GM23248 (cell line): Measurements from ENCODE around the gene FAM221A. TPM values are rescaled to one million over a fixed set of nuclear protein-coding genes. Genes with fewer than 3 reads are reported as not detected.
"Not testable (repeated sequence)": the region's sequence is repeated elsewhere in the genome, so short reads cannot be mapped to it uniquely, and the experiment has no call there.

ENCODE experiments used
- DNase-seq: peaks from one replicate; pipeline ENCODE4 v3.0.0-alpha.2; 2015
- H2AFZ ChIP-seq: fragments of 200-600 bp; sonication (generic); 2 replicates; pipeline ENCODE4 v1.6.1; 2016; ENCODE audit warnings: antibody characterized with exemption
- H3F3A ChIP-seq: fragments of 200-600 bp; sonication (generic); 2 replicates; pipeline ENCODE4 v1.6.1; 2016; ENCODE audit warnings: mild to moderate bottlenecking, antibody characterized with exemption, mixed run types; ENCODE audit not compliant: insufficient read depth
- H3K27ac ChIP-seq: fragments of 200-600 bp; sonication (generic); 2 replicates; pipeline ENCODE4 v1.5.1; 2016; ENCODE audit warnings: mild to moderate bottlenecking
- H3K27me3 ChIP-seq: fragments of 200-600 bp; sonication (generic); replicated peaks from 2 replicates; pipeline ENCODE4 v1.6.1; 2016; ENCODE audit warnings: mild to moderate bottlenecking; ENCODE audit not compliant: insufficient read depth
- H3K36me3 ChIP-seq: fragments of 200-600 bp; sonication (generic); 2 replicates; pipeline ENCODE4 v1.6.1; 2016; ENCODE audit warnings: low read depth, mild to moderate bottlenecking
- H3K4me1 ChIP-seq: fragments of 200-600 bp; sonication (generic); 2 replicates; pipeline ENCODE4 v1.6.1; 2016; ENCODE audit warnings: mild to moderate bottlenecking; ENCODE audit not compliant: insufficient read depth
- H3K4me2 ChIP-seq: fragments of 200-600 bp; sonication (generic); one replicate; pipeline ENCODE4 v1.6.1; 2016; ENCODE audit warnings: mild to moderate bottlenecking; ENCODE audit not compliant: unreplicated experiment
- H3K4me3 ChIP-seq: fragments of 200-600 bp; sonication (generic); 2 replicates; pipeline ENCODE4 v1.5.1; 2016; ENCODE audit warnings: mild to moderate bottlenecking
- H3K79me2 ChIP-seq: fragments of 200-600 bp; sonication (generic); 2 replicates; pipeline ENCODE4 v1.6.1; 2016; ENCODE audit warnings: mild to moderate bottlenecking; ENCODE audit not compliant: insufficient read depth
- H3K9ac ChIP-seq: fragments of 200-600 bp; sonication (generic); 2 replicates; pipeline ENCODE4 v1.6.1; 2016; ENCODE audit warnings: mild to moderate bottlenecking
- H3K9me2 ChIP-seq: fragments of 200-600 bp; sonication (generic); 2 replicates; pipeline ENCODE4 v1.6.1; 2016; ENCODE audit warnings: mixed run types, mild to moderate bottlenecking, moderate library complexity; ENCODE audit not compliant: insufficient read depth
- H3K9me3 ChIP-seq: fragments of 200-600 bp; sonication (generic); one replicate; pipeline ENCODE4 v1.6.1; 2017; ENCODE audit warnings: low read depth
- H4K20me1 ChIP-seq: fragments of 200-600 bp; sonication (generic); 2 replicates; pipeline ENCODE4 v1.6.0; 2016; ENCODE audit not compliant: insufficient read depth
- EZH2 ChIP-seq: fragments of 200-600 bp; sonication (generic); IDR thresholded peaks from 2 replicates; pipeline ENCODE4 v1.6.1; 2018; ENCODE audit warnings: antibody characterized with exemption, mild to moderate bottlenecking; ENCODE audit not compliant: insufficient read depth, poor library complexity, severe bottlenecking
- EZH2phosphoT487 ChIP-seq: fragments of 200-600 bp; sonication (generic); IDR thresholded peaks from 2 replicates; pipeline ENCODE4 v1.6.1; 2018; ENCODE audit warnings: antibody characterized with exemption, moderate library complexity, mild to moderate bottlenecking, low read depth; ENCODE audit not compliant: insufficient read depth
- WGBS, 2 experiments: methylation state at CpG; one replicate each; pipeline ENCODE4 v1.1.6; 2015 to 2017; ENCODE audit warnings: low lambda C conversion rate in 2 of 2, low coverage in 1 of 2; ENCODE audit errors: missing lambda C conversion rate in 2 of 2; 5-methylcytosine and 5-hydroxymethylcytosine counted together
- in situ Hi-C: fragments of 300-500 bp; cut with MboI; formaldehyde crosslinking; loops from 2 replicates; pipeline ENCODE4 v1.15.0; 2020
- polyA plus RNA-seq: library from polyadenylated mRNA; unstranded; fragments of >200 nt; fragmentation: Nextera tagmentation; extraction: Ambion mirVana; gene quantifications from 2 replicates; pipeline ENCODE4 v1.2.1, GENCODE V29; 2016
- total RNA-seq: library from RNA; depleted of rRNA; stranded (reverse); fragments of >200 nt; shearing (Covaris generic); gene quantifications from 2 replicates; pipeline ENCODE4 v1.2.3, GENCODE V29; 2014

Gene FAM221A
- total and polyA plus RNA-seq, 2 experiments from 2014 or later: 0.43 to 0.60 TPM

DNA sequence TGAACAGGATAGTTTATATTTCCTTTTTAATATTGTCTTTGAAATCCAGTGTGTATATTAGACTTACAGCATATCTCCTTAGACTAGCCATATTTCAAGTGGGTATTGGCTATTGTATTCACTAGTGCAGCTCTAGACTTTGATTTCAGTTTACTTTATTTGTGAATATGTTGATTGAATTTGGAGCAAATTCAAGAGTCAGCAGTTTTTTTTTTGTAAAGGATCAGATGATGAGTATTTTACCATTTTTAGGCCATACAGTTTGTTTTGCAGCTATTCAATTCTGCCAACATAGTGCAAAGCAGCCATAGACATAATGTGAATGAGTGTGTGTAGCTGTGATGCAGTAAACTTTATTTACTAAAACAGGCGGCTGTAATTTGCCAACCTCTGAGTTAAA is 34.6 kb downstream of the FAM221A start:
- in situ Hi-C loops: loop anchor here (5.0 kb wide), 1 partner anchor 142 kb away; no protein-coding TSS in a partner anchor
- no peak overlapping the region for H3K4me2 ChIP-seq
- WGBS, 2 experiments: 97 to 100% methylated on average over 1 of the region's 1 CpG

GRCh38 chr7:23715099-23715498 is 35.1 kb downstream of the FAM221A start:
- 89 to 90% methylated on average over 6 of the region's 6 CpGs for WGBS, 2 experiments
- no peak for TF ChIP-seq EZH2
- TF ChIP-seq EZH2phosphoT487: no peak
- in situ Hi-C loops: no loop called here

More for the DNA sequence above, 34.6 kb downstream of the FAM221A start:
- H3K9me2 ChIP-seq: no peaks in the 10 kb centered on the region
- no peaks in the 10 kb centered on the region for H3K36me3 ChIP-seq
- H4K20me1 ChIP-seq: no peaks in the 10 kb centered on the region
- no peak overlapping the region for H3K27ac ChIP-seq
- TF ChIP-seq EZH2 (no peak), EZH2phosphoT487 (no peak)
- H3K79me2 ChIP-seq: no peaks in the 10 kb centered on the region
- H3K4me1 ChIP-seq: peaks cover 18% of the 10 kb centered on the region
- no peak overlapping the region for H3K9ac ChIP-seq
- no peak overlapping the region for H3K4me3 ChIP-seq
- no peaks in the 10 kb centered on the region for H3K27me3 ChIP-seq
- peaks cover 10% of the 10 kb centered on the region; the same call in 1 of the 2 replicates for H3F3A ChIP-seq
- no peaks in the 10 kb centered on the region for H3K9me3 ChIP-seq
- H2AFZ ChIP-seq: no peak overlapping the region
- no peak for DNase-seq

GRCh38 chr7:23717788-23718187 is 37.8 kb downstream of the FAM221A start:
- no peaks in the 10 kb centered on the region for H4K20me1 ChIP-seq
- no peak for DNase-seq
- TF ChIP-seq EZH2phosphoT487 (no peak), EZH2 (no peak)
- H3K79me2 ChIP-seq: no peaks in the 10 kb centered on the region
- no peak overlapping the region for H3K9ac ChIP-seq
- no peaks in the 10 kb centered on the region for H3K36me3 ChIP-seq
- no peaks in the 10 kb centered on the region for H3K27me3 ChIP-seq
- H3K4me2 ChIP-seq: no peak overlapping the region
- H3K9me3 ChIP-seq: no peaks in the 10 kb centered on the region
- no peaks in the 10 kb centered on the region for H3K9me2 ChIP-seq
- no peak overlapping the region for H3K4me3 ChIP-seq
- in situ Hi-C loops: no loop called here
- no peak overlapping the region for H2AFZ ChIP-seq
- peaks cover 10% of the 10 kb centered on the region; the same call in 1 of the 2 replicates for H3F3A ChIP-seq
- H3K4me1 ChIP-seq: peaks cover 17% of the 10 kb centered on the region
- 95 to 100% methylated on average over 1 of the region's 1 CpG for WGBS, 2 experiments
- no peak overlapping the region for H3K27ac ChIP-seq

More at GRCh38 chr7:23715099-23715498, 35.1 kb downstream of the FAM221A start:
- Histone ChIP-seq H3K36me3 (no peaks in the 10 kb centered on the region), H2AFZ (no peak overlapping the region), H3K9me2 (no peaks in the 10 kb centered on the region), H3K4me2 (no peak overlapping the region), H3K79me2 (no peaks in the 10 kb centered on the region), H3K9ac (no peak overlapping the region), H3K4me3 (no peak overlapping the region), H3K27ac (no peak overlapping the region), H4K20me1 (no peaks in the 10 kb centered on the region), H3K27me3 (no peaks in the 10 kb centered on the region), H3K9me3 (no peaks in the 10 kb centered on the region), H3K4me1 (peaks cover 18% of the 10 kb centered on the region), H3F3A (peaks cover 10% of the 10 kb centered on the region; the same call in 1 of the 2 replicates)
- DNase-seq: no peak

- 0 out of 2 replicates have a peak, but pooled peaks cover 5% of the 10 kb centered on the region for H3K27me3 ChIP-seq
- H3K36me3 ChIP-seq: no peaks in the 10 kb centered on the region
- H4K20me1 ChIP-seq: no peaks in the 10 kb centered on the region
- H3K9me3 ChIP-seq: no peaks in the 10 kb centered on the region
- no peak overlapping the region for H3K4me2 ChIP-seq
- 54 to 57% methylated on average over 4 of the region's 4 CpGs for WGBS, 2 experiments
- no peaks in the 10 kb centered on the region for H3F3A ChIP-seq
- no peaks in the 10 kb centered on the region for H3K79me2 ChIP-seq
- H3K9ac ChIP-seq: no peak overlapping the region
- H2AFZ ChIP-seq: no peak overlapping the region
- TF ChIP-seq EZH2phosphoT487 (no peak), EZH2 (no peak)
- no peak overlapping the region for H3K4me3 ChIP-seq
- no peaks in the 10 kb centered on the region for H3K4me1 ChIP-seq
- H3K9me2 ChIP-seq: no peaks in the 10 kb centered on the region
- in situ Hi-C loops: no loop called here
- H3K27ac ChIP-seq: no peak overlapping the region
- DNase-seq: no peak
Measured at GRCh38 chr7:23721456-23721855, 41.5 kb downstream of the FAM221A start.

DNA sequence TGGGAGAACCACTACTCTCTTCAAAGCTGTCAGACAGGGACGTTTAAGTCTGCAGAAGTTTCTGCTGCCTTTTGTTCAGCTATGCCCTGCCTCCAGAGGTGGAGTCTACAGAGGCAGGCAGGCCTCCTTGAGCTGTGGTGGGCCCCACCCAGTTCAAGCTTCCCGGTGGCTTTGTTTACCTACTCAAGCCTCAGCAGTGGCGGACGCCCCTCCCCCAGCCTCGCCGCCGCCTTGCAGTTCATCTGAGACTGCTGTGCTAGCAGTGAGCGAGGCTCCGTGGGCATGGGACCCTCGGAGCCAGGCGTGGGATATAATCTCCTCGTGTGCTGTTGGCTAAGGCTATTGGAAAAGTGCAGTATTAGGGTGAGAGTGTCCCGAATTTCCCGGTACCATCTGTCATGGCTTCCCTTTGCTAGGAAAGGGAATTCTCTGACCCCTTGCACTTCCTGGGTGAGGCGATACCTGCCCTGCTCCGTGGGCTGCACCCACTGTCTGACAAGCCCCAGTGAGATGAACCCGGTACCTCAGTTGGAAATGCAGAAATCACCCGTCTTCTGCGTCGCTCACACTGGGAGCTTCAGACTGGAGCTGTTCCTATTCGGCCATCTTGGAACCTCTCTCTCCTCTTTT is 42.7 kb downstream of the FAM221A start:
- DNase-seq, H2AFZ ChIP-seq, H3K9me2 ChIP-seq, H3K79me2 ChIP-seq, H3F3A ChIP-seq, H3K36me3 ChIP-seq, H3K27me3 ChIP-seq, H4K20me1 ChIP-seq, H3K9ac ChIP-seq, H3K4me2 ChIP-seq, H3K4me1 ChIP-seq, H3K4me3 ChIP-seq, in situ Hi-C loops, H3K27ac ChIP-seq, H3K9me3 ChIP-seq: not testable (repeated sequence)
- 82 to 85% methylated on average over 21 of the region's 21 CpGs for WGBS, 2 experiments

DNA sequence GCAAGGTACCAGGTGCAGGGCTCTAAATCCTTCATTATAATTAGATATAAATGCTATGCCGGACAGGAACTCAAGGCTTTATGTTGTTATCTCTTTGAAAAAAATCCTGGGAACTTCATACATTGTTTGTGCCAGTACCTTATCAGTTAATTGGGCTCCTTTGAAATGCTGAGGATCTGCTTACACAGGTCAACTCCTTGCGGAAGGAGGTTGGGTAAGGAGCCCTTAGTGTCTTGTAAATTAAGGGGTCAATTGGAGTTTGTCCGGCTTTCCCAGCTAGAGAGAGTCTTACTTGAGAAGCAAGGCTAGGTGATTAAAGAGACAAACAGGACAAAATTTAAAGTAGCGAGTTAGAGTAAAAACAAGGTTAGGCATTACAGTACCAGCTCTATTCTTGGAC is 44.1 kb downstream of the FAM221A start:
- H3F3A ChIP-seq, H3K4me1 ChIP-seq, H3K9ac ChIP-seq, H3K9me2 ChIP-seq, H2AFZ ChIP-seq, H3K79me2 ChIP-seq, H3K27ac ChIP-seq, H3K27me3 ChIP-seq, H3K9me3 ChIP-seq, H4K20me1 ChIP-seq, H3K4me3 ChIP-seq, DNase-seq, H3K4me2 ChIP-seq, in situ Hi-C loops, H3K36me3 ChIP-seq: not testable (repeated sequence)
- 75 to 78% methylated on average over 4 of the region's 4 CpGs for WGBS, 2 experiments
